ENCODE measurements around the gene SETD1A.
"Not testable (repeated sequence)": the region's sequence is repeated elsewhere in the genome, so short reads cannot be mapped to it uniquely, and the experiment has no call there.

Gene SETD1A

DNA sequence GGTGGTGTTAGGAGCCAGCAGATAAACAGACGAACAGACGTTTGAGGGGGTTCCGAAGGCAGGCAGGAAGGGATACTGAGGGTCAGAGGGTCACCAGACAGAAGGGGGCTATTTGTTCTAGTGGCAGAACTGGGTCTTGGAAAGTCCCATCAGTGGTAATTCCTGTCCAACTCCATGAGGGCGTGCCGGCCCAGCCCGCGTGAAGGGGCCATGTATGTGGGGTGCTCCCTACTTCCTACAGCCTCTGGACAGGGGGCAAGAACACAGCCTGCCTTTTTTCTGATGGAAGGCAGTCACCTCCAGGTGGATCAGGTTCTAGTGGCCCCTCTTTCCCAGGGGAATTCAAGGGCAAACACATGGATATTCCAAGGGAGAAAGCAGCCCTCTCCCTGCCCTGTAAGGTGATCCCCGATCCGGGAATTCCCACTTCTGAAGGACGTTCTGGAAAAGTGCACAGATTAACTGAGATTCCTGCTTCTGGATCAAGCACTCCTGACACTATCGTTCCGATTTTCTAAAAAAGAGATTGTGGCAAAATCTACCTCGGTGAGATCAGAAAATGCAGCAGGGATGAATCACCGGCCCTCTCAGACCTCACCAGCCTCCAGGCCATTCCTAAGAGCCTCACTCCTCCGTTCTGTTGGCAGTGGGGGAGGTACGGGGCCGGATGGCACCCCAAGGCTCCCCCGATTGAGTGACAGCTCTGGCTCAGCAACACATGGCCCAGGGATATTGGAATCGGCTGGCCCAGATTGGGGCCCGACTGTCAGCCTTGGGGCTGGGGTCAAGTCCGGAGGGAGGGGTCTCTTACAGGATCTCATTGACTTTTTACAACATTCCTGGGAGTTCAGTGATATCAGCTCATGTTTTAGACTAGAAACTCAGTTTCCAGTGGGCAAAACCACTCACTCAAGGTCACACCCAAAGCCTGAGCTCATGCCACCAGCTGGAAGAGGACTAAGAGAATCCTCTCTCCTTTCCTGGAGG, 40.5 kb downstream of the SETD1A start:
- DNase-seq (ENCODE audit: low read depth in 1 of 2, low spot score in 1 of 2): no peak

GRCh38 chr16:30998852-30999761, 41.6 kb downstream of the SETD1A start:
- DNase-seq (ENCODE audit: low read depth in 1 of 2, low spot score in 1 of 2): no peak

- DNase-seq (ENCODE audit: low read depth in 1 of 2, low spot score in 1 of 2): no peak
Measured at GRCh38 chr16:31000671-31001382, 43.3 kb downstream of the SETD1A start.

- no peak for DNase-seq (ENCODE audit: low read depth in 1 of 2, low spot score in 1 of 2)
Measured at GRCh38 chr16:31001507-31002249, 44.1 kb downstream of the SETD1A start.

GRCh38 chr16:31002250-31002700, 44.7 kb downstream of the SETD1A start:
- no peak for DNase-seq (ENCODE audit: low read depth in 1 of 2, low spot score in 1 of 2)

- no peak for DNase-seq (ENCODE audit: low read depth in 1 of 2, low spot score in 1 of 2)
Measured at GRCh38 chr16:31002862-31003341, 45.3 kb downstream of the SETD1A start.

DNA sequence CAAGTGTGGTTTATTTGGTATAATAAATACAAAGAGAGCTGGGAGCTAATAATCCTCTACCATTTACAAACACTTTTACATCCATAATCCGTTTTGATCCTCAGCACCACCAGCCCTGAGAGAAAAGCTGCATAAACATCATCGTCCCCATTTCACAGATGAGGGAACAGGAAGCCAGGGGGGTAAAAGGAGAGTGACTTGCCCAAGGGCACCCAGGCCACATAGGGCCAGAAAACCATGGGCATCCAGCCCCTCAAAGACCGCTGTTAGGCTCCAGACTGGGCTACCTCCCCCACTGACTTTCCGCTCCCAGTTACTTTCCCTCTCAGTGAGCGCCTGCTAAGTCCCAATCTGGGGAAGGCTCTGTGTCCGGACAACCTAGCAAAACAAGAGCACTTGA, 46.2 kb downstream of the SETD1A start:
- no peak for DNase-seq (ENCODE audit: low read depth in 1 of 2, low spot score in 1 of 2)

GRCh38 chr16:31004658-31005057, 47.1 kb downstream of the SETD1A start:
- no peak for DNase-seq (ENCODE audit: low read depth in 1 of 2, low spot score in 1 of 2)

GRCh38 chr16:31005350-31006085, 48.0 kb downstream of the SETD1A start:
- DNase-seq (ENCODE audit: low read depth in 1 of 2, low spot score in 1 of 2): no peak

DNA sequence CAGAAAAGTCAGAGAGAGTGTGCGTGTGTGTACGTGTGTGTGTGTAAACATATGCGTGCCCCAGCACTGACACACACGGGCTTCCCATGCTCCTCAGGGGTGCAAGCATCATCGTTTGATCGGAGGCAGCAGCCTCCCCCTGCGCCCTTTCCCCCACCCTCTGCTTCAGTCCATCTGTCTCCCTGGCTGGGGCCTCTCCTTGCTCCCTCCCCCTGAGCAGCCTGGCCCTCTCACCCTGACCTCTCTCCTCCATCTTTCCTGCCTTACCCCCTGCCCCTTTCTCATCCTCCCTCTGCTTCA, 48.5 kb downstream of the SETD1A start:
- DNase-seq (ENCODE audit: low read depth in 1 of 2, low spot score in 1 of 2): no peak

GRCh38 chr16:31006589-31006988, 49.0 kb downstream of the SETD1A start:
- no peak for DNase-seq (ENCODE audit: low read depth in 1 of 2, low spot score in 1 of 2)

DNA sequence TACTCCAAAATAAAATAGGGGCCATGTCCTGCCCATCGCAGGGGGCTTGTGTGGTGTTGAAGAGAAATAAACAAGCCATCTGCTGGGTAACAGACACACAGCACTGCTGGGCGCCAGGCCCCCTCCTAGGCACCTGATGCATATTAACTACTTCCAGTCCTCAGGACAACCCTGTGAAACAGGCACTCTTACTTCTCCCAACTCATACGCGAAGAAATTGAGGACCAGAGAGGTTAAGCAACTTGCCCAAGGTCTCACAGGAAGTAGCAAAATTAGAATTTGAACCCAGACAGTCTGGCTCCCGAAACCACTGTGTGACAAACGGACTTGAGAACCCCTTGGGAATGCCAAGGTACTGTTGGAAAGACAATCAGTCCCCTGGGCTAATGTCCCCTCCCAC, 50.1 kb downstream of the SETD1A start:
- no peak for DNase-seq (ENCODE audit: low read depth in 1 of 2, low spot score in 1 of 2)

DNA sequence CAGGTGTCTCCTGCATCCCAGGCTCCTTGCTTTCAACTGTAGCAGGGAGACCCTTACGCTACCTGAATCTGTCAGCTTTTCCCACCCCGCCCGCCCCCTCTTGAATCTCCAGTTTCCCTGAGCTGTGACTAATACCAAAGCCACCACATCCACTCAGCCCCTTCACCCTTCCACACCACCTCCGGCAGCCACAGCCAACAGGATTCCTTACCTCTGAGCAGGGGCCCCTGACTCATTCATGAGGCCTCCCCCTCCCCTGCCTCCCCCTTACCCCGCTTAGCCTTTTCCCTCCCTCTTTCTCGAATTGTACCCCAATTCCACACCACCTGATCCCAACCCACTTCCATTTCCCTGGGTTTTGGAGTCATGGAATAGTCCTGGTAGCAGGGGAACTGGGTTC, 50.6 kb downstream of the SETD1A start:
- DNase-seq (ENCODE audit: low read depth in 1 of 2, low spot score in 1 of 2): no peak

DNA sequence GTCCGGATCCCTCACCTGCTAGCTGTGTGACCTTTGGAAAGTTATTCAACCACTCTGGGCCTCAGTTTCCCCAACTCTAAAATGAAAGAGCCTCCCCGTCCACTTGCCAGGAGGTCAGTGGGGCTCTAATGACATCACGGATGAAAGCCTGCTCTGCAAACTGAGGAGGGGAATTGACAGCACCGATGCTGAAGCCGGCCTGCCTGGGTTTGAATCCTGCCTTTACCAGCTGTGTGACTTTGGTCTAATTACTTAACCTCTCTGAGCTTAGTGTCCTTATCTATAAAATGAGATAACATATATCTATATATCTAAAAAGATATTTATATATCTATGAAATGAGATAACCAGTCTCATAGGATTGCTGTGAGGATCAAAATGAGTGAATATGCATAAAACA, 51.0 kb downstream of the SETD1A start:
- no peak for DNase-seq (ENCODE audit: low read depth in 1 of 2, low spot score in 1 of 2)

DNA sequence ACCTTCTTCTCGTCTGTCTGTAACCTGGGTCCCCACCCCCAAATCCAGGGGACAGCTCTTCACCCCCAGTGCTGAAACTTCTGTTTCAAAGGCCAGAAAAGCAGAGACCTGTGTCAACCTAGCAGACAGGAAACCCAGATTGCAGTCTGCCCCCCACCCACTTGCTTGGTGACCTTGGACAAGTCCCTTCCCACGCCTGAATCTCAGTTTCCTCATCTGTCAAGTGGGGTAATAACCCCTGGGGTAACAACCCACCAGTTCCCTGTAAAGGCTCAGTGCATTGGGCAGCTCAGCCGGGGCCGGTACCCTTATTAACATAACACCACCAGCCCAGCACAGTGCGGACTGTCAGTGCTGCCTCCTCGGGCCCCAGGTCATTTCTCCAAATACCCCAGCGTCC, 51.6 kb downstream of the SETD1A start:
- DNase-seq (ENCODE audit: low read depth in 1 of 2, low spot score in 1 of 2): no peak

DNA sequence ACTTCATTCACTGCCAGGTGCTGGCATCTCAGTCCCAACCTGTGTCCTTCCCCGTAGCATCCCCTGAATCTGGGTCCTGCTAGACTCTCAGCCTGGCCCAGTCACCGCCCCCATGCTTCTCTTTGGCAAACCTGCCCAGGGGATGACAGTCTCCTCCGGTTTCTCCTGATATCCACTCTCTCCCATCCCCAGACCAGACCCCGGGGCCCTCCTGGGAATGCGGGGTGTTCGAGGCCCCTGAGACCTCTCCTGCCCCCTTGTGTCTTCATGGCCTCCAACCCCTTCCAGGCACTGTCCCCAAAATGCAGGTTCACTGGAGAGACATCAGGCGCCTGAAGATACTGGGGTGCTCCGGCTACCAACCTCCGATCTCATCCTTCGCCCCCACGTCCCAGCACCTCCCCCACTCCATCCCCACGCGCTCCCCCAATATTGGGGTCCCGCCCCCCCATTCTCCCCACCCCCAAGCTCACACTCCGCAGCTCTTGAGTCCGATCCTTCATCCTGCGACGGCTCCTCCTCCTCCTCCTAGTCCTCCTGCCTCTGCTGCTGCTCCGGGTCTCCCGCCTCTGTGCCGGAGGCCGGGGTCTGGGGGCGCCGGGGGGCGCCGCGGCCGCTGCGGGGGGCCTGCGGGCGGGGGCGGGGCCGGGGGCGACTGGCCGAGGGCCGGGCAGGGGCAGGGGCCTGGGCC, 52.5 kb downstream of the SETD1A start:
- no peak for DNase-seq (ENCODE audit: low read depth in 1 of 2, low spot score in 1 of 2)

- DNase-seq (ENCODE audit: low read depth in 1 of 2, low spot score in 1 of 2): peak; percentile 20 to 40
Measured at GRCh38 chr16:31010585-31011325, 53.2 kb downstream of the SETD1A start, which contains the start of gene STX1B. Gene STX1B (minus strand): TSS chr16:31010638. CDS start chr16:31010396, 242 bp downstream.

- DNase-seq (ENCODE audit: low read depth in 1 of 2, low spot score in 1 of 2): not testable (repeated sequence)
Measured at GRCh38 chr16:31011815-31012214, 54.3 kb downstream of the SETD1A start.

Measured in stimulated activated CD4-positive, alpha-beta T cell treated with anti-CD3 and anti-CD28 coated beads, Interleukin-15, amount 100 ng/mL, for 1 hour (primary cell).